HEK293T (cell line): Measurements from ENCODE around the gene PRKAG1.

ENCODE experiments used
- PKNOX1 ChIP-seq: fragments of 450-650 bp; IDR thresholded peaks from 2 replicates; pipeline ENCODE4 v1.6.1; 2016
- SP1 ChIP-seq: fragments of 450-650 bp; IDR thresholded peaks from 2 replicates; pipeline ENCODE4 v1.6.1; 2017

GRCh38 chr12:49021292-49021915 is 2.8 kb upstream of the PRKAG1 start:
- TF ChIP-seq SP1 (no peak), PKNOX1 (no peak)
